Esophagus muscularis mucosa (tissue), 4 donors: ENCODE measurements around the gene AUH.

ENCODE experiments used
- EP300 ChIP-seq: sonication (generic); formaldehyde crosslinking; IDR thresholded peaks from one replicate; pipeline ENCODE4 v1.6.1; 2017; ENCODE audit warnings: antibody characterized with exemption
- POLR2A ChIP-seq: fragments of 450-650 bp; IDR thresholded peaks from one replicate; pipeline ENCODE4 v1.6.1; 2017; ENCODE audit warnings: antibody characterized with exemption, moderate library complexity, mild to moderate bottlenecking, low read depth
- POLR2AphosphoS5 ChIP-seq, 2 donors: sonication (generic); formaldehyde crosslinking; IDR thresholded peaks; one replicate each; pipeline ENCODE4 v1.6.1; 2017; ENCODE audit warnings: antibody characterized with exemption in 2 of 2
- TF ChIP-seq, protein P1 (sequence below), 3 experiments: fragments of 200-600 bp in 2 of 3; fragments of 450-650 bp in 1 of 3; sonication (generic) in 2 of 3; IDR thresholded peaks; one replicate each; pipeline ENCODE4 v1.5.1; 2017 to 2019; ENCODE audit warnings: antibody characterized with exemption in 3 of 3, mild to moderate bottlenecking in 2 of 3, moderate library complexity in 1 of 3

GRCh38 chr9:91393826-91394225 lies 32.1 kb upstream of the AUH start:
- TF ChIP-seq, protein P1, sequence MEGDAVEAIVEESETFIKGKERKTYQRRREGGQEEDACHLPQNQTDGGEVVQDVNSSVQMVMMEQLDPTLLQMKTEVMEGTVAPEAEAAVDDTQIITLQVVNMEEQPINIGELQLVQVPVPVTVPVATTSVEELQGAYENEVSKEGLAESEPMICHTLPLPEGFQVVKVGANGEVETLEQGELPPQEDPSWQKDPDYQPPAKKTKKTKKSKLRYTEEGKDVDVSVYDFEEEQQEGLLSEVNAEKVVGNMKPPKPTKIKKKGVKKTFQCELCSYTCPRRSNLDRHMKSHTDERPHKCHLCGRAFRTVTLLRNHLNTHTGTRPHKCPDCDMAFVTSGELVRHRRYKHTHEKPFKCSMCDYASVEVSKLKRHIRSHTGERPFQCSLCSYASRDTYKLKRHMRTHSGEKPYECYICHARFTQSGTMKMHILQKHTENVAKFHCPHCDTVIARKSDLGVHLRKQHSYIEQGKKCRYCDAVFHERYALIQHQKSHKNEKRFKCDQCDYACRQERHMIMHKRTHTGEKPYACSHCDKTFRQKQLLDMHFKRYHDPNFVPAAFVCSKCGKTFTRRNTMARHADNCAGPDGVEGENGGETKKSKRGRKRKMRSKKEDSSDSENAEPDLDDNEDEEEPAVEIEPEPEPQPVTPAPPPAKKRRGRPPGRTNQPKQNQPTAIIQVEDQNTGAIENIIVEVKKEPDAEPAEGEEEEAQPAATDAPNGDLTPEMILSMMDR (IDR thresholded peaks at IDR 0.05), result no peak
- TF ChIP-seq POLR2AphosphoS5 (IDR thresholded peaks at IDR 0.05) (no peak), EP300 (no peak), POLR2A (no peak)
